ENCODE results near the gene SORCS1.

The SORCS1 gene

GRCh38 chr10:106734220-106734619 is 430.3 kb downstream of the SORCS1 start:
- no peak for DNase-seq (ENCODE audit: low spot score)

- no peak for DNase-seq (ENCODE audit: low spot score)
Observed at GRCh38 chr10:106728232-106728631, 436.3 kb downstream of the SORCS1 start.

- DNase-seq (ENCODE audit: low spot score) = no peak
Observed at GRCh38 chr10:106727170-106727569, 437.3 kb downstream of the SORCS1 start.

DNA sequence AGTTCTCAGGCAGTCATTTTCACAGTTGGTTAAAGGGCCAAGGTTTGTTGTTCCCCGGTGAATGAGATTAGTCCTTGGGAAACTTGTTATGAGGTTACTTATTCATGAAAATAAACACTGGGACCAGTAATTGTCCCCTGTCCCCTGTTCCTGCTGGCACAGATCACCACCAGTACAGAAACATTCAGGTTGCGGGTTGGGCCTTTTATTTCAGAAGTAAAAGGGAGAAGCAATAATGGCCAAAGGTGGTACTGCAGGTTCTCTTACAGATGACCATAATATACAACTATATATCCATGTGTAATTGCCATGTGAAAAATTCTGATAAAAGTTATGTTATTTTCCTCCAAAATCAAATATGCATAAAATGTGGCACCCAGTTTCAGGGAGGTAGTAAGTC is 442.0 kb downstream of the SORCS1 start:
- no peak for DNase-seq (ENCODE audit: low spot score)

DNA sequence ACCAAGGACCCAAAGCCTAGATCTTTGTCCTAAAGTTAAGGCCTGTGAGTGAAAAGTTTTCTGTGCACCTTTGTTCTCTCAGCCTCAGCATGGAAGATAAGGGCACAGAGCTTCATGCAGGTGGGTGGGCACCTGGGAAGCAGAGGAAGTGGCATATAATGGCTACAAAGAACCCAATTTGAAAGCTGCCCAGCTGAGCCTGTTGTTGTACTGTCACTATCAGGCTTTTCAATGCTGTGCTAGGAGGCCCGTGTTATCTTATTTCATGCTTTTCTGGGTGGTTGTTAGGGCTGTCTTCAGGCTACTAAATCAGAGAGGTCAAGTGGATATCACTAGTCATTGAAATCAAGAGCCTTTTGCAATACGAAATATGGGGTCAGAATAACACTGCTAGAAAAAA is 443.8 kb downstream of the SORCS1 start:
- no peak for DNase-seq (ENCODE audit: low spot score)

DNA sequence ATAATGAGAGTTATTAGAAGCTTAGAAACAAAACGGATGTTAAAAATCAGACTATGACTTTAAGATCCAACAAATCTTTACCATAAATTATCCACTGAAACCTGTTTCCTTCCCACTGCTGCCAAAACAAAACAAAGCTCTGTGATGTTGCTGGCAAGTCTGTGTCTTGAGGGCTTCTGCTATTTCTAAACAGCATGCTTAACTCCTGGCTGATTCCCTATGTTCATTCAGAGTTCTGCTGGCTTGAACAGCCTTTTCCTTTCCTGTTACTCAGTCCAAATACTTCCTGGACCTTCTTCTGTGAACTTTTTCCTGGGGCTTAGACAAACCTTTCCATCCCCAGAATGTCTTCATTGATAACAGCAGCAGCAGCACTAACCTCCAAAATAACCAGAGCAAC is 448.1 kb downstream of the SORCS1 start:
- no peak for DNase-seq (ENCODE audit: low spot score)

- no peak for DNase-seq (ENCODE audit: low spot score)
Observed at GRCh38 chr10:106714734-106715555, 449.6 kb downstream of the SORCS1 start.

- DNase-seq (ENCODE audit: low spot score) = no peak
Observed at GRCh38 chr10:106713846-106714245, 450.7 kb downstream of the SORCS1 start.

- no peak for DNase-seq (ENCODE audit: low spot score)
Observed at GRCh38 chr10:106712988-106713387, 451.5 kb downstream of the SORCS1 start.

- peak; percentile 16 for DNase-seq (ENCODE audit: low spot score)
Observed at GRCh38 chr10:106711313-106711906, 453.1 kb downstream of the SORCS1 start.

- DNase-seq (ENCODE audit: low spot score) = no peak
Observed at GRCh38 chr10:106708506-106708905, 456.0 kb downstream of the SORCS1 start.

GRCh38 chr10:106707657-106708056 is 456.8 kb downstream of the SORCS1 start:
- DNase-seq (ENCODE audit: low spot score) = no peak

GRCh38 chr10:106706127-106706526 is 458.4 kb downstream of the SORCS1 start:
- no peak for DNase-seq (ENCODE audit: low spot score)

DNA sequence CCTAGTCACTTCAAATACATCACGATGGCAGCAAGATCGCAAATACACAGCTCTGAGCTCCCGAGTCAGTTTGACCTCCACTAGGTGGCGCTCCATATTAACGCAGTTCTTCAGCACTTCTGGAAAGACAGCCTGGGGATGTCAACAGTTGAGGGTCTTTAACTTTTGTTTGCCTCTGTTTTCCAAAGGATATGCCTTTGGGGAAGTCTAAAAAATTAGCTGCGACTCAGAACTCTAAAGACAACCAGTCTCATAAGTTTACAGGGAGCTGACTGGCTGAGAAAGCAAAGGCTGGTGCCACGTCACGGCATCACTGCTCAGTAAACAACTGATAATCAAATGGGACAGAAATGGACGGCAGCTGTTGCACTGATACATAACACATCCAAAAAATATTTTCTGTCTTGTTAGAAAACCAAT is 458.8 kb downstream of the SORCS1 start:
- peak; percentile 72 for DNase-seq (ENCODE audit: low spot score)

- DNase-seq (ENCODE audit: low spot score) = no peak
Observed at GRCh38 chr10:106696239-106696638, 468.3 kb downstream of the SORCS1 start.

DNA sequence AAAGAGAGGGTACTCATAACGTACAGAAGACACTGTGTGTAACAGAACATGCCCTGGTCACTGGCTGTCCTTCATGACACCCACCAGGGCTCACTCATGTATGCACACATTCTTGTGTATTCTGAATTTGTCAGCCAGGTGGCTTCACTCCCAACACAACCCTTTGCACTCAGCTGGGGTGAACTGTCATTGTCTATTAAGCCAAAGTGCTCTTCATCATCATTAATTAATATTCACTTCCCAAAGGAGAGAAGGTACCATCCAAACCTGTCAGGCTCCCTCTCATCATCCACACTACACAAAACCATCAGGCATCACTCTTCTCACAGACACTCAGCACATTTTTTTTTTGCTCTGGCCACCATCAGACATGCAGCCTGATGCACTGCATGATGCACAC is 469.8 kb downstream of the SORCS1 start:
- DNase-seq (ENCODE audit: low spot score) = no peak

DNA sequence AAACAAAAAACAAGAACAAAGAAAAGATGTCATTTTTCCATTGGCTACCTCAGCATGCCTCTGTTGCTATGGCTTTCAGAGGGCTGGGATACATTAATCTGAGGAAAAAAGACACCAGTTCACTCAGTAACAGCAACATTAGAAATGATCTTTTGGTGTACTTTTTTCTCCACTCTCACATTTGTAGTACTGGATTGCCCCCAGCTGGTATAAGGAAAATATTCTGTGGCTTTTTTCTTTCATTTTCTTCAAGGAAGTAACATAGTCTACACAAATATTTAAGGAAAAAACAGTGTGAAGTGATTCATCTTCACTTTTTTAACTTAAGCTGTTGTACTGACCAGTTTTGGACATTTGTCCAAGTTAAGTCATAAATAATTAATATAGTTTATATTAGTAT is 482.3 kb downstream of the SORCS1 start:
- DNase-seq (ENCODE audit: low spot score) = no peak

- DNase-seq (ENCODE audit: low spot score) = no peak
Observed at GRCh38 chr10:106680061-106680460, 484.4 kb downstream of the SORCS1 start.

DNA sequence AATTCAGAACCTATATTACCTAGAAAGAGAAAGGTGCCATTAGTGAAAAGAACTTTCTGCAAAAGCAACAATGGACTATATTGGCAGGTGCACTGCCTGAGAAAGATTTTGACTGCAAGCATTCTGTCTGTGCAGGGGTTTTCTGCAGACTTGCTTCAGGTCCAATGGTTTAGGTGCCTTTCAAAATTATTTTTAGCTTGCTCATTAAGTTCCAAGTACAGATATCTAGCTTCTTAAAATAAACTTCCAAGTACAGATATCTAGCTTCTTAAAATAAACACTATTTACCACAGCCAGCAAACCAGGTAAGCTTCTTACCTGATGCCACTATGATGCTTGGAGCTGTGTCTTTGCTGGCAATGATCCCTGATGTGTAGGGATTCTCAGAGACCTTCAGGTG is 485.2 kb downstream of the SORCS1 start:
- no peak for DNase-seq (ENCODE audit: low spot score)

- DNase-seq (ENCODE audit: low spot score) = no peak
Observed at GRCh38 chr10:106672517-106673175, 491.9 kb downstream of the SORCS1 start.

GRCh38 chr10:106661767-106662140 is 502.8 kb downstream of the SORCS1 start:
- DNase-seq (ENCODE audit: low spot score) = no peak

DNA sequence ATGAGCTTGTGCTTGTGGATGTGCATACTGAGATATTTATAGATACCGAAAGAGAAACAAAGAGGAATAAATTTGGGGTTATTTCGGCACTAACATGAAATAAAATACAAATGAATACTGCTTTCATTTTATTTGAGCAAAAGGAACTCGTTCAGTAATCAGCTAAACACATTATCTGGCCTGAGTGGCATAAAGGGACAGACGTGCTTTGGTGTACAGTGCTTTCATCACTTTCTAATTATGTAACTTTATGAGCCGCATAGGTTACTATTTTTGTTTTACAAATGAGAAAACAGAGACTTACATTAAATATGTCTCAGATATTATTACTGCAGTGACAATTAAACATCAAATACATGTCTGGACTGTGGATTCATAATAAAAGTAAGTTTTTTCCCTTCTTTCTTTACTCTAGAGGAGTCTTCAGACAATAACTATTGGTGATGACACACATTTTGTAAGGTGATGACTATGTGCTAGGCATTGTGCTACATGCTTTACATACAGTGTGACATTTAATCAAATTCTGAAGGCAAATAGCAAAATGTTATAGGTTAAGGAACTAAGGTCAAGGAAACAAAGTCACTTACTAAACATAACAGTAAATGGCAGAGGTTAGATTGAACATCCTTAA is 503.3 kb downstream of the SORCS1 start:
- DNase-seq (ENCODE audit: low spot score) = no peak

DNA sequence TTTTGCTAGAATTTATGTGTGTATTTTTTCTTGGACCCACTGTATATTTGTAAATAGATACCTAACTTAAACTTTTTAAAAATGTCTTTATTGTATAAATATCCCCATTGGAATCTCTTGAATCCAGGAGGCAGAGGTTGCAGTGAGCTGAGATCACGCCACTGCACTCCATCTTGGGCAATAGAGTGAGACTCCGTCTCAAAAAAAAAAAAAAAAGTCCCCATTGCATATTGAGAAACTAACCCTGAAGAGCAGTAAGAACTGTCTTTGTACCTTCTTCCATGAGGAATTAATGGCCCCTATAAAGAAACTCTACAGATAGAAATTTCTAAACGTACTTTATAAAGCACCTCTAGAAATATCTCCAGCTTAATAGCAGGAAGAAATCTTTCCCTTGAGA is 504.0 kb downstream of the SORCS1 start:
- no peak for DNase-seq (ENCODE audit: low spot score)

All from AG20443 (cell line).